ENCODE data around the gene USF1. TPM values are rescaled to one million over a fixed set of nuclear protein-coding genes. Genes with fewer than 3 reads are reported as not detected.

USF1 gene
- total and polyA plus RNA-seq, 2 experiments from 2014 or later, result 23.8 to 74.8 TPM

- no peak for TF ChIP-seq ZNF462 (CRISPR knock-in tag; IDR thresholded peaks at IDR 0.05)
These were observed 44.8 kb upstream of the USF1 start (continued) for GRCh38 chr1:161090617-161091016.

DNA sequence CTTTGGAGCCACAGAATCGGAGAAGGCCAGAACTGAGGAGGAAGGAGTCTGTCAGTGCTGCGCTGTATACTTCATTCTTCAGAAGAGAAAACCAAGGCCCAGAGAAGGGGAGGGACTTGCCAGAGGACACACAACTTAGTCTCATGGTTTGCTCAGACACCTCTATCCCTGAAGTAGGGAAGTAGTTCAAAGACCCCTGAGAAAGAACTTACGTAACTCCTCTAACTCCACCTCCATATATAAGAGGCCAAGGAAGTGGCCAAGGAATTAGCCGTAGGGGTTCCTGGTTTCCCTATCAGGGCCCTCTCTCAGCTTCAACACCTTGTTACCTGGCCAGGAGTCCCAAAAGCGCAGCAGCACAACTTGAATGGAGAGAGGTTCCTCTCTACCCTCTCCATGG lies 44.2 kb upstream of the USF1 start:
- Mint-ChIP-seq H3K27me3 (ENCODE audit: insufficient read depth, low read depth, poor library complexity) (peaks cover 11% of the 10 kb centered on the region), H3K36me3 (ENCODE audit: low read depth) (no peaks in the 10 kb centered on the region), H3K27ac (no peak overlapping the region), H3K9me3 (no peaks in the 10 kb centered on the region), H3K4me1 (peaks cover 17% of the 10 kb centered on the region), H3K4me3 (no peak overlapping the region)
- no peak overlapping the region for H3K4me3 ChIP-seq
- H3F3A ChIP-seq (replicated peaks; ENCODE audit: low read depth), result no peaks in the 10 kb centered on the region
- H3K79me2 ChIP-seq (replicated peaks; ENCODE audit: insufficient read depth), result no peaks in the 10 kb centered on the region
- H3K36me3 ChIP-seq (ENCODE audit: insufficient read depth), result no peaks in the 10 kb centered on the region
- DNase-seq (ENCODE audit: low spot score), result no peak
- no peak overlapping the region for H3K27ac ChIP-seq (ENCODE audit: low read depth)
- H3K9me2 ChIP-seq (ENCODE audit: insufficient read depth), result peaks cover 5% of the 10 kb centered on the region; the same call in 1 of the 2 replicates
- peaks cover 7% of the 10 kb centered on the region for H3K4me1 ChIP-seq (ENCODE audit: insufficient read depth)
- no peak overlapping the region for H3K4me2 ChIP-seq
- no peaks in the 10 kb centered on the region for H3K27me3 ChIP-seq (ENCODE audit: insufficient read depth)
- H2AFZ ChIP-seq, result peak overlapping the region; percentile 72; the same call in 1 of the 2 replicates
- no peak for ATAC-seq
- H4K20me1 ChIP-seq (replicated peaks; ENCODE audit: insufficient read depth), result no peaks in the 10 kb centered on the region
- TF ChIP-seq ZNF114 (CRISPR knock-in tag; IDR thresholded peaks at IDR 0.05) (no peak), JUNB (IDR thresholded peaks at IDR 0.05; ENCODE audit: unreplicated experiment) (no peak), ZNF462 (CRISPR knock-in tag; IDR thresholded peaks at IDR 0.05) (no peak), POLR2AphosphoS5 (IDR thresholded peaks at IDR 0.05; ENCODE audit: low read depth) (no peak), CREB1 (CRISPR knock-in tag; IDR thresholded peaks at IDR 0.05; ENCODE audit: low read depth) (no peak)
- TF ChIP-seq, protein P1, sequence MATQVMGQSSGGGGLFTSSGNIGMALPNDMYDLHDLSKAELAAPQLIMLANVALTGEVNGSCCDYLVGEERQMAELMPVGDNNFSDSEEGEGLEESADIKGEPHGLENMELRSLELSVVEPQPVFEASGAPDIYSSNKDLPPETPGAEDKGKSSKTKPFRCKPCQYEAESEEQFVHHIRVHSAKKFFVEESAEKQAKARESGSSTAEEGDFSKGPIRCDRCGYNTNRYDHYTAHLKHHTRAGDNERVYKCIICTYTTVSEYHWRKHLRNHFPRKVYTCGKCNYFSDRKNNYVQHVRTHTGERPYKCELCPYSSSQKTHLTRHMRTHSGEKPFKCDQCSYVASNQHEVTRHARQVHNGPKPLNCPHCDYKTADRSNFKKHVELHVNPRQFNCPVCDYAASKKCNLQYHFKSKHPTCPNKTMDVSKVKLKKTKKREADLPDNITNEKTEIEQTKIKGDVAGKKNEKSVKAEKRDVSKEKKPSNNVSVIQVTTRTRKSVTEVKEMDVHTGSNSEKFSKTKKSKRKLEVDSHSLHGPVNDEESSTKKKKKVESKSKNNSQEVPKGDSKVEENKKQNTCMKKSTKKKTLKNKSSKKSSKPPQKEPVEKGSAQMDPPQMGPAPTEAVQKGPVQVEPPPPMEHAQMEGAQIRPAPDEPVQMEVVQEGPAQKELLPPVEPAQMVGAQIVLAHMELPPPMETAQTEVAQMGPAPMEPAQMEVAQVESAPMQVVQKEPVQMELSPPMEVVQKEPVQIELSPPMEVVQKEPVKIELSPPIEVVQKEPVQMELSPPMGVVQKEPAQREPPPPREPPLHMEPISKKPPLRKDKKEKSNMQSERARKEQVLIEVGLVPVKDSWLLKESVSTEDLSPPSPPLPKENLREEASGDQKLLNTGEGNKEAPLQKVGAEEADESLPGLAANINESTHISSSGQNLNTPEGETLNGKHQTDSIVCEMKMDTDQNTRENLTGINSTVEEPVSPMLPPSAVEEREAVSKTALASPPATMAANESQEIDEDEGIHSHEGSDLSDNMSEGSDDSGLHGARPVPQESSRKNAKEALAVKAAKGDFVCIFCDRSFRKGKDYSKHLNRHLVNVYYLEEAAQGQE (IDR thresholded peaks at IDR 0.05; ENCODE audit: unreplicated experiment), result no peak

All from GM23338 (cell line).